K562 (cell line): ENCODE data around the gene MLYCD. TPM values are rescaled to one million over a fixed set of nuclear protein-coding genes. Genes with fewer than 3 reads are reported as not detected.
A peak's percentile ranks its signal among the peaks of the same experiment; 100 is the strongest.

Experiments used
- CBX5 ChIP-seq: IDR thresholded peaks from 2 replicates; pipeline ENCODE4 v1.6.1; 2014; ENCODE audit warnings: low read depth, borderline replicate concordance
- CHAMP1 ChIP-seq: fragments of 450-650 bp; IDR thresholded peaks from 2 replicates; pipeline ENCODE4 v1.6.1; 2016; ENCODE audit warnings: mild to moderate bottlenecking
- FOXO4 ChIP-seq: fragments of 450-650 bp; formaldehyde crosslinking; IDR thresholded peaks from 2 replicates; pipeline ENCODE4 v1.4.0; 2020; ENCODE audit warnings: mild to moderate bottlenecking, moderate library complexity
- HNRNPH1 ChIP-seq: fragments of 200-400 bp; formaldehyde crosslinking; optimal IDR thresholded peaks from 2 replicates; pipeline ENCODE3; 2017; ENCODE audit warnings: low read depth, mild to moderate bottlenecking, low read length, moderate library complexity
- MCM2 ChIP-seq: fragments of 450-650 bp; IDR thresholded peaks from 2 replicates; pipeline ENCODE4 v1.6.1; 2017; ENCODE audit warnings: low read depth, mild to moderate bottlenecking
- SP1 ChIP-seq: sonication (generic); formaldehyde crosslinking; IDR thresholded peaks from 2 replicates; pipeline ENCODE4 v1.8.1; 2022; ENCODE audit warnings: mild to moderate bottlenecking, missing genetic modification reagents
- ZBTB40 ChIP-seq, 2 experiments: fragments of 450-650 bp in 1 of 2; sonication (generic) in 1 of 2; formaldehyde crosslinking in 1 of 2; IDR thresholded peaks; 2 replicates each; pipeline versions ENCODE4 v1.7.1 to v1.9.0; 2016 to 2022; ENCODE audit warnings: inconsistent platforms in 1 of 2, mild to moderate bottlenecking in 1 of 2, missing genetic modification reagents in 1 of 2
- ZNF217 ChIP-seq: sonication (generic); formaldehyde crosslinking; IDR thresholded peaks from 2 replicates; pipeline ENCODE4 v1.8.0; 2022; ENCODE audit warnings: mild to moderate bottlenecking, missing genetic modification reagents
- ZNF668 ChIP-seq: fragments of 250-450 bp; sonication (Bioruptor Pico); IDR thresholded peaks from 2 replicates; pipeline ENCODE4 v1.8.0; 2022; ENCODE audit warnings: mild to moderate bottlenecking, inconsistent platforms
- ZNF696 ChIP-seq: fragments of 250-450 bp; sonication (Bioruptor Pico); conservative IDR thresholded peaks from 2 replicates; pipeline ENCODE4 v1.4.0; 2020; ENCODE audit warnings: mild to moderate bottlenecking, moderate library complexity
- ZSCAN29 ChIP-seq: fragments of 450-650 bp; IDR thresholded peaks from 2 replicates; pipeline ENCODE4 v1.6.1; 2017
- polyA plus RNA-seq, 8 experiments: library from polyadenylated mRNA; depleted of rRNA in 4 of 8; stranded (reverse) in 5 of 8; unstranded in 3 of 8; fragments of >200 nt; fragmentation: Nextera tagmentation in 2 of 8; fragmentation: Illumina TruSeq in 1 of 8; extraction: Ambion mirVana in 2 of 8; extraction: Trizol in 1 of 8; gene quantifications; 2 replicates each; pipeline versions ENCODE4 v1.2.1 to v1.2.3, GENCODE V29; 2011 to 2014; ENCODE audit warnings: inconsistent platforms in 1 of 8, missing spikeins in 1 of 8
- total RNA-seq, 7 experiments: library from RNA; depleted of rRNA in 6 of 7; stranded (reverse); fragments of >200 nt in 6 of 7; fragmentation: Illumina TruSeq in 2 of 7; extraction: Trizol in 2 of 7; gene quantifications; 2 replicates each; pipeline versions ENCODE4 v1.2.1 to v1.2.3, GENCODE V29; 2011 to 2021; ENCODE audit warnings: low replicate concordance in 1 of 7

MLYCD gene
- total and polyA plus RNA-seq, 9 of the 15 experiments (the other 6 are each of a cell fraction or from before 2014, with no cell fraction given), result 0.15 to 2.0 (median 1.0) TPM

GRCh38 chr16:83952940-83953795 lies 54.3 kb downstream of the MLYCD start, which contains the start of gene OSGIN1 (continued):
- TF ChIP-seq ZBTB40 (IDR thresholded peaks at IDR 0.05), result no peak
- TF ChIP-seq ZBTB40 (CRISPR knock-in tag; IDR thresholded peaks at IDR 0.05), result no peak
- TF ChIP-seq CBX5, result no peak
- TF ChIP-seq ZNF217 (CRISPR knock-in tag), result no peak
- no peak for TF ChIP-seq FOXO4 (CRISPR knock-in tag)
- TF ChIP-seq SP1 (CRISPR knock-in tag), result peak; percentile 71
- no peak for TF ChIP-seq MCM2
- no peak for TF ChIP-seq CHAMP1
- no peak for TF ChIP-seq HNRNPH1
- TF ChIP-seq ZNF668 (CRISPR knock-in tag), result no peak
- TF ChIP-seq ZSCAN29, result no peak
- no peak for TF ChIP-seq ZNF696
